PC-3 (cell line): ENCODE data around the gene C10orf71.

Source experiments
- CTCF ChIP-seq: fragments of 300-600 bp; sonication (generic); conservative IDR thresholded peaks from 2 replicates; pipeline ENCODE4 v1.5.1; 2017; ENCODE audit warnings: antibody characterized with exemption, low read depth, mild to moderate bottlenecking, low read length
- EZH2 ChIP-seq: fragments of 300-600 bp; sonication (generic); IDR thresholded peaks from one replicate; pipeline ENCODE4 v1.6.1; 2017; ENCODE audit warnings: antibody characterized with exemption, mild to moderate bottlenecking, low read length; ENCODE audit not compliant: unreplicated experiment

GRCh38 chr10:49281461-49281860, 17.5 kb upstream of the C10orf71 start:
- TF ChIP-seq CTCF: peak; percentile 82
- no peak for TF ChIP-seq EZH2
